ENCODE results near the gene PRSS27. TPM values are rescaled to one million over a fixed set of nuclear protein-coding genes. Genes with fewer than 3 reads are reported as not detected.

Gene PRSS27
- total and polyA plus RNA-seq, 2 donors (not counting 1 experiment from before 2014, with no cell fraction given): 2.1 to 2.4 TPM

- ATAC-seq (ENCODE audit: low read depth) (no peak), DNase-seq (no peak)
- CTCF ChIA-PET: interaction anchor here (1.6 kb wide), 1 partner anchor 105 kb away, joined by 3 read pairs; no protein-coding TSS in a partner anchor
- 98% methylated on average over 6 of the region's 6 CpGs for WGBS (ENCODE audit: insufficient coverage)
- POLR2A ChIA-PET: interaction anchor here (0.6 kb wide), 1 partner anchor 146 kb away, joined by 3 read pairs; no protein-coding TSS in a partner anchor
- H3K9ac ChIP-seq (ENCODE audit: low read length): no peak overlapping the region
- intact Hi-C loops (cut with micrococcal nuclease): no loop called here
- Mint-ChIP-seq H3K27me3 (no peaks in the 10 kb centered on the region), H3K4me1 (peaks cover 2% of the 10 kb centered on the region), H3K9me3 (ENCODE audit: insufficient read depth) (no peaks in the 10 kb centered on the region), H3K4me3 (no peak overlapping the region), H3K27ac (no peak overlapping the region)
- H3K4me1 ChIP-seq (ENCODE audit: control insufficient read depth in 2 of 2, insufficient read depth in 2 of 2, low read length in 2 of 2): no peaks in the 10 kb centered on the region
- H3K4me3 ChIP-seq (ENCODE audit: control extremely low read depth in 1 of 5, extremely low read depth in 1 of 5, insufficient read depth in 1 of 5, low read depth in 2 of 5, low read length in 4 of 5): no peak overlapping the region
- H3K9me3 ChIP-seq (ENCODE audit: control extremely low read depth in 1 of 3, control insufficient read depth in 2 of 3, insufficient read depth in 1 of 3, low read length in 2 of 3): peaks cover 0 to 6% (median 0%) of the 10 kb centered on the region in 3 donors
- H4K20me1 ChIP-seq (ENCODE audit: control insufficient read depth, insufficient read depth, low read length, poor library complexity, severe bottlenecking): peaks cover 88% of the 10 kb centered on the region
- no peaks in the 10 kb centered on the region for H3K27me3 ChIP-seq (replicated peaks in 1 of 4; ENCODE audit: control extremely low read depth in 1 of 4, control insufficient read depth in 3 of 4, insufficient read depth in 4 of 4, low read length in 3 of 4)
- peaks cover 45% of the 10 kb centered on the region for H3K79me2 ChIP-seq (ENCODE audit: control insufficient read depth, insufficient read depth, low read length)
- no peak overlapping the region for H2AFZ ChIP-seq (ENCODE audit: insufficient read depth, low read depth, low read length, poor library complexity, severe bottlenecking)
- peaks cover 7 to 100% of the 10 kb centered on the region in 2 experiments for H3K36me3 ChIP-seq (replicated peaks in 1 of 2; ENCODE audit: control extremely low read depth in 1 of 2, control insufficient read depth in 1 of 2, extremely low read depth in 1 of 2, insufficient read depth in 2 of 2, low read length in 1 of 2)
- no peak overlapping the region for H3K27ac ChIP-seq (ENCODE audit: low read length in 2 of 2)
- TF ChIP-seq EZH2 (IDR thresholded peaks at IDR 0.05; ENCODE audit: borderline replicate concordance, insufficient read depth, low read depth, low read length, poor library complexity, severe bottlenecking) (no peak), CTCF (IDR thresholded peaks at IDR 0.05) (no peak)
- H3K4me2 ChIP-seq (replicated peaks; ENCODE audit: low read depth, low read length, poor library complexity, severe bottlenecking): no peak overlapping the region
Observed at GRCh38 chr16:2763173-2763572, 43.1 kb upstream of the PRSS27 start.

- ChIA-PET CTCF (interaction anchor here (1.6 kb wide), 1 partner anchor 105 kb away, joined by 3 read pairs; no protein-coding TSS in a partner anchor), POLR2A (interaction anchor here (0.6 kb wide), 1 partner anchor 147 kb away, joined by 3 read pairs; no protein-coding TSS in a partner anchor)
- Histone ChIP-seq H3K27me3 (replicated peaks in 1 of 4; ENCODE audit: control extremely low read depth in 1 of 4, control insufficient read depth in 3 of 4, insufficient read depth in 4 of 4, low read length in 3 of 4) (no peaks in the 10 kb centered on the region), H3K9me3 (ENCODE audit: control extremely low read depth in 1 of 3, control insufficient read depth in 2 of 3, insufficient read depth in 1 of 3, low read length in 2 of 3) (peaks cover 0 to 6% (median 0%) of the 10 kb centered on the region in 3 donors), H4K20me1 (ENCODE audit: control insufficient read depth, insufficient read depth, low read length, poor library complexity, severe bottlenecking) (peaks cover 88% of the 10 kb centered on the region), H3K27ac (ENCODE audit: low read length in 2 of 2) (no peak overlapping the region), H3K36me3 (replicated peaks in 1 of 2; ENCODE audit: control extremely low read depth in 1 of 2, control insufficient read depth in 1 of 2, extremely low read depth in 1 of 2, insufficient read depth in 2 of 2, low read length in 1 of 2) (peaks cover 7 to 100% of the 10 kb centered on the region in 2 experiments), H3K4me3 (ENCODE audit: control extremely low read depth in 1 of 5, extremely low read depth in 1 of 5, insufficient read depth in 1 of 5, low read depth in 2 of 5, low read length in 4 of 5) (no peak overlapping the region), H3K79me2 (ENCODE audit: control insufficient read depth, insufficient read depth, low read length) (peaks cover 45% of the 10 kb centered on the region), H3K9ac (ENCODE audit: low read length) (no peak overlapping the region), H2AFZ (ENCODE audit: insufficient read depth, low read depth, low read length, poor library complexity, severe bottlenecking) (no peak overlapping the region), H3K4me2 (replicated peaks; ENCODE audit: low read depth, low read length, poor library complexity, severe bottlenecking) (no peak overlapping the region), H3K4me1 (ENCODE audit: control insufficient read depth in 2 of 2, insufficient read depth in 2 of 2, low read length in 2 of 2) (no peaks in the 10 kb centered on the region)
- DNase-seq (no peak), ATAC-seq (ENCODE audit: low read depth) (no peak)
- 99% methylated on average over 13 of the region's 13 CpGs for WGBS (ENCODE audit: insufficient coverage)
- Mint-ChIP-seq H3K27ac (no peak overlapping the region), H3K27me3 (no peaks in the 10 kb centered on the region), H3K4me1 (peaks cover 2% of the 10 kb centered on the region), H3K9me3 (ENCODE audit: insufficient read depth) (no peaks in the 10 kb centered on the region), H3K4me3 (no peak overlapping the region)
- intact Hi-C loops (cut with micrococcal nuclease): no loop called here
- no peak for TF ChIP-seq CTCF (IDR thresholded peaks at IDR 0.05)
- TF ChIP-seq EZH2 (IDR thresholded peaks at IDR 0.05; ENCODE audit: borderline replicate concordance, insufficient read depth, low read depth, low read length, poor library complexity, severe bottlenecking): no peak
Observed at GRCh38 chr16:2762711-2763110, 42.7 kb upstream of the PRSS27 start.

All from B cell (primary cell).